ENCODE results near the gene ASCC1. TPM values are rescaled to one million over a fixed set of nuclear protein-coding genes. Genes with fewer than 3 reads are reported as not detected.

ASCC1 gene
- total RNA-seq, 3 donors from 2014 or later (not counting 1 experiment from before 2014, with no cell fraction given) = 26.0 to 35.2 (median 29.3) TPM

DNA sequence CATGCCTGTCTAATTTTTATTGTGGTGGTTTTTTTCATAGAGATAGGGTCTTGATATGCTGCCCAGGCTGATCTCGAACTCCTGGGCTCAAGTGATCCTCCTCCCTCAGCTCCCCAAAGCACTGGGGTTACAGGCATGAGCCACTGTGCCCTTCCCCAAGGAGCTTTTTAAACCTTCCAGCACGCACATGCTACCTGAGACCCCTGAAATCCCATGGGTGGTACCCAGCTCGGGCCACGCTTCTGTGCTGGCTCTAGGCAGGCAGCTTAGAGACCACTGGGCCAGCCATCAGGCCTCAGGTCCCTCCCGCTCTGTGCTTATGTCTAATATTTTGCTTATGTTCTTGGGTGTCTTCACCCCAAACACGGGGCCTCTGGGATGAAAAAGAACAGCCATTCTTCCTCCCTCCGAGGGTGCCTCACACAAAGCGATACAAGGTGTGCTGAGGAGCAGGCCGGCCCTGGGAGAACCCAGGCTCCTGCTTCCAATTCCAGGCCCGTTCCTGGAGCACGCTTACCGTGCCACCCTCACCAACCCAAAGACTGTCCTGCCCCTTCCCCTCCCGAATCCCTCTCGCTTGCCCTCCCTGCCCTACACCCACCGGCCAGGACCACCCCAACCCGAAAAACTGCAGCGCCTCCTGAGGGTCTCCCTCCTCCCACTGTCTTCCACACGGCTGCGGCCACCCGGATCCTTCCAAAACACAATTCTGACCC lies 138.6 kb downstream of the ASCC1 start:
- Histone ChIP-seq H3K36me3 (ENCODE audit: control insufficient read depth, insufficient read depth, low read length) (peaks cover 11% of the 10 kb centered on the region), H3K9me3 (ENCODE audit: control insufficient read depth, insufficient read depth, low read length) (no peaks in the 10 kb centered on the region), H3K4me3 (ENCODE audit: low read length) (no peak overlapping the region), H3K27me3 (ENCODE audit: control insufficient read depth, insufficient read depth, low read length) (no peaks in the 10 kb centered on the region), H3K27ac (ENCODE audit: low read length) (no peak overlapping the region), H3K4me1 (ENCODE audit: control insufficient read depth, insufficient read depth, low read length) (peaks cover 74% of the 10 kb centered on the region)
- peak in 1 of 2 donors; percentile 9 for DNase-seq
- 87% methylated on average over 20 of the region's 20 CpGs for WGBS (ENCODE audit: insufficient coverage)
- Mint-ChIP-seq H3K9me3 (no peaks in the 10 kb centered on the region), H3K27me3 (ENCODE audit: low read depth in 2 of 2) (no peaks in the 10 kb centered on the region), H3K27ac (peak overlapping the region; percentile 48 to 83), H3K4me3 (peak overlapping the region; percentile 17), H3K36me3 (no peaks in the 10 kb centered on the region), H3K4me1 (peaks cover 46 to 64% of the 10 kb centered on the region in 2 donors)
- intact Hi-C loops (cut with micrococcal nuclease) = no loop called here
- TF ChIP-seq, protein P1, sequence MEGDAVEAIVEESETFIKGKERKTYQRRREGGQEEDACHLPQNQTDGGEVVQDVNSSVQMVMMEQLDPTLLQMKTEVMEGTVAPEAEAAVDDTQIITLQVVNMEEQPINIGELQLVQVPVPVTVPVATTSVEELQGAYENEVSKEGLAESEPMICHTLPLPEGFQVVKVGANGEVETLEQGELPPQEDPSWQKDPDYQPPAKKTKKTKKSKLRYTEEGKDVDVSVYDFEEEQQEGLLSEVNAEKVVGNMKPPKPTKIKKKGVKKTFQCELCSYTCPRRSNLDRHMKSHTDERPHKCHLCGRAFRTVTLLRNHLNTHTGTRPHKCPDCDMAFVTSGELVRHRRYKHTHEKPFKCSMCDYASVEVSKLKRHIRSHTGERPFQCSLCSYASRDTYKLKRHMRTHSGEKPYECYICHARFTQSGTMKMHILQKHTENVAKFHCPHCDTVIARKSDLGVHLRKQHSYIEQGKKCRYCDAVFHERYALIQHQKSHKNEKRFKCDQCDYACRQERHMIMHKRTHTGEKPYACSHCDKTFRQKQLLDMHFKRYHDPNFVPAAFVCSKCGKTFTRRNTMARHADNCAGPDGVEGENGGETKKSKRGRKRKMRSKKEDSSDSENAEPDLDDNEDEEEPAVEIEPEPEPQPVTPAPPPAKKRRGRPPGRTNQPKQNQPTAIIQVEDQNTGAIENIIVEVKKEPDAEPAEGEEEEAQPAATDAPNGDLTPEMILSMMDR (IDR thresholded peaks at IDR 0.05) = no peak
- ATAC-seq = no peak

DNA sequence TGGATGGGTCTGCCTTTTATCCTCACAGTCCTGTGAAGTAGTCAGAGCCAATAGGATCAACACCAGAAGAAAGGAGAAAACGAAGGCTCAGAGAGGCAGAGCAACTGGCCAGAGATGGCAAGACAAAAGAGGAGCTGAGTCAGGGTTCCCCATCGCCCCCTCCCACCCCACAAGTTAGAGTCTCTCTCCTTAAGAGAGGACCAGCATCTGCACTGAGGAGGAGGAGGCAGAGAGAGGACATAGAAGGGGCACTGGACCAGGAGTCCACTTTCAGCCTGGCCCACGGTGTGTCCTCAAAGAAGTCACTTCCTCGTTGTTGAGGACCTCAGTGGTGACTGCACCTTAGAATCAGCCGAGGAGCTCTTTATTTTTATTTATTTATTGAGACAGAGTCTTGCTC lies 139.3 kb downstream of the ASCC1 start:
- Mint-ChIP-seq H3K27me3 (ENCODE audit: low read depth in 2 of 2) (no peaks in the 10 kb centered on the region), H3K27ac (peak overlapping the region in 1 of 2 donors; percentile 83), H3K9me3 (no peaks in the 10 kb centered on the region), H3K36me3 (no peaks in the 10 kb centered on the region), H3K4me3 (no peak overlapping the region), H3K4me1 (peaks cover 46 to 64% of the 10 kb centered on the region in 2 donors)
- no peak for ATAC-seq
- H3K27ac ChIP-seq (ENCODE audit: low read length) = no peak overlapping the region
- WGBS (ENCODE audit: insufficient coverage) = 75% methylated on average over 4 of the region's 5 CpGs
- H3K36me3 ChIP-seq (ENCODE audit: control insufficient read depth, insufficient read depth, low read length) = peaks cover 15% of the 10 kb centered on the region
- H3K27me3 ChIP-seq (ENCODE audit: control insufficient read depth, insufficient read depth, low read length) = no peaks in the 10 kb centered on the region
- H3K4me1 ChIP-seq (ENCODE audit: control insufficient read depth, insufficient read depth, low read length) = peaks cover 67% of the 10 kb centered on the region
- TF ChIP-seq, protein P1 (IDR thresholded peaks at IDR 0.05) = no peak
- no peaks in the 10 kb centered on the region for H3K9me3 ChIP-seq (ENCODE audit: control insufficient read depth, insufficient read depth, low read length)
- intact Hi-C loops (cut with micrococcal nuclease) = no loop called here
- no peak for DNase-seq
- no peak overlapping the region for H3K4me3 ChIP-seq (ENCODE audit: low read length)

DNA sequence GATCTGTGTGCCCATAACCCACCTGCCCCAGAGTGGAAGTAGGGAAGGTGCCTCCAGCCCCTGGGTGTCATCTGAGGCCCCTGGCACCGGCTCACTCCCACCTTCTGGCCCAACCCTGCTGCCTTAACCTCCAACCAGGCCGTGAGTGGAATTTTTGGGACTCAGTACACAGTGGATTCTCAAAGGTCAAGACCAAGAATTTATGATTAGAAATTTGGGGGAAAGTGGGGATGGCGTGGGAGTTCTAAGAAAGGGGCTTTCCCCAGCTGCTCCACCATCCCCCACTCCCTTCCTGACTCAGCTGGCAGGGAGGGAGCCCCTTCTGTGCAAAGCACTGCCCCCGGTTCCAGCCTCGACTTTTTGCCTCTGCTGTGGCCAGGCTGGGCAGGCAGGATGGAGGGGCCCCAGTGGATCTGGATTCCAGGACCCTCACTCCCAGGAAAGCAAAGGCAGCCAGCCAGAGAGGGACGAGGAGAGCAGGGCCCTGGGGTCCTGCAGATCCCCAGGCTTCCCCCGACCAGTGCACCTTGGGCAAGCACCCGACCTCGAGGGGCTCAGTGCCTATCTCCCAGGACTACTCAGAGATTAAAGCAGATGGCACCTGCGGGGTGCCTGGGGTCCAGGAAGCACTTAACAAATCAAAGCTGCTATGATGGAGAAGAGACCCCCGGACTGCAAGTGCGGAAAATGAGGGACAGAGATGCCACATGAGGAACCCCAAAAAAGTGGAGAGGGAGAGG lies 140.5 kb downstream of the ASCC1 start:
- intact Hi-C loops (cut with micrococcal nuclease) = no loop called here
- H3K4me3 Mint-ChIP-seq = peak overlapping the region; percentile 35
- WGBS (ENCODE audit: insufficient coverage) = 73% methylated on average over 11 of the region's 12 CpGs
- H3K27ac ChIP-seq (ENCODE audit: low read length) = peak overlapping the region; percentile 12
- peaks cover 41 to 60% of the 10 kb centered on the region in 2 donors for H3K4me1 Mint-ChIP-seq
- H3K27me3 ChIP-seq (ENCODE audit: control insufficient read depth, insufficient read depth, low read length) = no peaks in the 10 kb centered on the region
- H3K4me1 ChIP-seq (ENCODE audit: control insufficient read depth, insufficient read depth, low read length) = peaks cover 58% of the 10 kb centered on the region
- DNase-seq = peak in 1 of 2 donors; percentile 52
- no peaks in the 10 kb centered on the region for H3K9me3 ChIP-seq (ENCODE audit: control insufficient read depth, insufficient read depth, low read length)
- TF ChIP-seq, protein P1 (IDR thresholded peaks at IDR 0.05) = no peak
- no peaks in the 10 kb centered on the region for H3K36me3 Mint-ChIP-seq
- no peak for ATAC-seq
- no peaks in the 10 kb centered on the region for H3K27me3 Mint-ChIP-seq (ENCODE audit: low read depth in 2 of 2)
- H3K36me3 ChIP-seq (ENCODE audit: control insufficient read depth, insufficient read depth, low read length) = peaks cover 22% of the 10 kb centered on the region
- peak overlapping the region in 1 of 2 donors; percentile 83 for H3K27ac Mint-ChIP-seq
- no peak overlapping the region for H3K4me3 ChIP-seq (ENCODE audit: low read length)
- H3K9me3 Mint-ChIP-seq = no peaks in the 10 kb centered on the region

All from natural killer cell (primary cell).